ENCODE results near the gene RCC2.

- no peak for TF ChIP-seq CTCF (optimal IDR thresholded peaks at IDR 0.05 in 1 of 3, IDR thresholded peaks at IDR 0.05 in 1 of 3, conservative IDR thresholded peaks at IDR 0.05 in 1 of 3; ENCODE audit: extremely low read depth in 1 of 3, insufficient read depth in 2 of 3, low read length in 3 of 3)
- no peak for TF ChIP-seq EZH2 (IDR thresholded peaks at IDR 0.05; ENCODE audit: low read length)
Observed at GRCh38 chr1:17460219-17460618, 20.7 kb upstream of the RCC2 start.

All from keratinocyte (primary cell).